Erythroblast (primary cell): ENCODE results near the gene MGAT5.

Experiments used
- DNase-seq, 2 experiments: peaks; one replicate each; lab custom pipeline; 2025; lab: John Stamatoyannopoulos, UW
- GATA1 ChIP-seq: IDR thresholded peaks from 2 replicates; pipeline ENCODE4 v1.6.1; 2011; ENCODE audit warnings: low read depth, mild to moderate bottlenecking, control low read depth, low read length, moderate library complexity
- POLR2A ChIP-seq: IDR thresholded peaks from 2 replicates; pipeline ENCODE4 v1.6.1; 2011; ENCODE audit warnings: mild to moderate bottlenecking, low read length

Gene MGAT5

DNA sequence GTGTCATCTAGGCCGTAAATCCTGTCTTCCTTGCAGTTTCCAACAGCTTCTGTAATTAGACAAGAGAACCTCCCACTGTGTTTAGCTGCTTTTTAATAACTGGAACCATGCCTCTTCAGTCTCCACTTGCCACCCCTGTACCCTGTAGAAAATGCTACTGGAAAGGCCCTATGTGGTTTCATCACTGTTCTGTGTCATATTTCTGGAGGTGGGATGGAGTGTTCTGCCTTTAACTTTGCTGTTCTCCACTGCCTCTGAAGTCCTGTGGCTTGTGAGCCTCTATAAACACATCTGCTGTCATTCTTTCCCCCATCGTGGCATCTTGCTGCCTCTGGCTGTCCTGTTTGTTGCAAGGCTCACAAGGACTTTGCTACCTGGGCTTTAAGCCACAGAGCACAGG is 17.9 kb downstream of the MGAT5 start:
- TF ChIP-seq GATA1 (no peak), POLR2A (no peak)
- DNase-seq, result no peak

DNA sequence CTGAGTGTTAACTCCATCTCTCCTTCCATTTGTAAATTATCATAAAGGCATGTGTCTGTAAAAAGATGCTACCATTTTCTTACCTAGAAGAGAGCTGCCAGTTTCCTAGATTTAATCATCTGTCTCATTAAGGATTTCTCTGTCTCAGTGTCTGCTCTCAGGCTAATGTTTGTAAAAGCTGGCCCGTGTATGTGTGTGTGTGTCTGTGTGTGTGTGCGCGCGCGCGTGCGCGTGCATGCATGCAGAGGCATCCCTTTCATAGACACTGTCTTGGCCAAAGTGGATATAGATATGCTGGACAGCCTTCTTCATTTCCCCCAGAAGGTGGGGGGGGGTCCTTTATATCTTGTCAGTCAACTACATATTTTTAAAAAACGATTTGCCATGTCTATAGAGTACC is 18.9 kb downstream of the MGAT5 start:
- DNase-seq, result no peak
- TF ChIP-seq POLR2A (no peak), GATA1 (no peak)

DNA sequence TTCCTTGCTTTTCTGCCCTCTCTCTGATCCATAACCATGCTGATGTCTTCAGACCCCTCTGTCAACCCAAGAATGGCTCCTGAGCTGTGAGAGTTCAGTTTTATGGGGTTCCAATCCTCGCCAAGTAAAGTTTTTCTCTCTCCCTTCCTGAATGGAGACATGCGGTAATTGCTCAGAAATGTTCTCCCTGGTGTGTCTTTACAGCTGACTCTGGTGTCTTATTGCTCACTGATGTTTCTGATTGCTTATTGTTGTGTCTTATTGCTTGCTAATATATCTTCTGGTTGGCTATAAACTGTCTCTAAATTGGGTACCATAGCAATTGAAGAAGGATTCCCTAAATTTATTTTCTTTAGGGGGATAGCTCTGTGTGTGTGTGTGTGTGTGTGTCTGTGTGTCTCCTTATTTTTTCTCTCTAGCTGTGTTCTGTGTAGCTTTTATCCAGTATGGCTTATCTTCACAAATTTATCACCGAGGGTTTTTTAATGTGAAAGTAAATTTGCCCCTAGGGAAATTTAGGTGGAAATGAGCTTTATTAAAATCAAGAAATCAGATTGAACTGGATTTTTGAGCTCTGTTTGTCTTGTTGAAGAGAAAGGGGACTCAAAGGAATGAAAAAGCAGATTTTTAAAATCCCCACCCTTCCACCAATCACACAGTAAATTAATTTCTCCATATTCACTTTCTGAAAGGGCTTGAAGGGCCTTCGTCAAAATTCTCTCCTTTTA is 19.5 kb downstream of the MGAT5 start:
- DNase-seq, result no peak
- TF ChIP-seq GATA1 (no peak), POLR2A (no peak)

DNA sequence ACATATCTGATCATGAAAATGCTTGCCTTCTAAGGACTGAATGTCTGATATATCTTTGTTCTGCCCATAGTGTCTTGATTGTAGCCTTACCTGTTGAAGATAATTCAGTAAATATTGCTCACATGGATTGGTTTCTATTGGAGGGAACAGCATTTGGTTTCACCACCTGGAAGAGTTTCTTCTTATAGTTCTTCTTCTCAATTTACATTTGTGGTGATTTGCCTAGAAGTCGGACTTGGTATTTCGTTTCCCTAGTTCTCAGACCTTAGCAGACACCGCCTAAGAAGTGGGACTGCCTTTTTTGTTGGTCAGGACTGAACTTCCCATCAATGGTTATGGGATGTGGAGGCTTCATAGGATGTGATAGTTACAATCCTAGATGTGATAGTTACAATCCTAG is 20.2 kb downstream of the MGAT5 start:
- DNase-seq, result no peak
- TF ChIP-seq POLR2A (no peak), GATA1 (no peak)

DNA sequence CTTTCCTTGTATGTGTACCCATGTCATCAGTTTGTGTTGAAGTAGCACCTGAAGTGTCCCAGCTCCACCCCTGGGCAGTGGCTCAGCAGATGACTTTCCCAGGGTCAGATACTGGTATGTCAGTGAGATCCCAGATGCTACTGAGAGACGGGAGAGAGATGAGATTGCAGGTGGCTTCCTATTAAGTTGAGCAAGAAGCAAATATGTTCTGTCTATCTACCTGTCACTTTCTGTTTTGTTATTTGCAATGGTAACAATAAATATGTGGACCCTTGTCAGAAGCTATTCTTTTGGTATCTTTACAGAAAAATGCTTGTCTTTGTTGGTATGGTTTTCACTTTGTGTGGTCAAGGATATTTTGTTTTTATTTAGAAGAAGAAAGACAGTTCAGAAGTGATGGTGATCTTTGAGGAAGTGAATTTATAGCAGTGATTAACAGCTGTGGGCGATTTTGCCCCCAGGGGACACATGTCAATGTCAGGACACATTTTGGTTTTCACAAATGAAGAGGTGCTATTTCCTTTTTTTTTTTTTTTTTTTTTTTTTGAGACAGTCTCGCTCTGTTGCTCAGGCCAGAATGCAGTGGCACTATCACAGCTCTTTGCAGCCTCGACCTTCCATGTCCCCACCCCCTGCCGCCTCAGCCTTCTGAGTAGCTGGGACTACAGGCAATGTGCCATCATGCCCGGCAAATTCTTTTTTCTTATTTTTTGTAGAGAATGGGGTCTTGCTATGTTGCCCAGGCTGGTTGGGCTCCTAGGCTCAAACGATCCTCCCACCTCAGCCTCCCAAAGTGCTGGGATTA is 21.4 kb downstream of the MGAT5 start:
- no peak for TF ChIP-seq POLR2A
- TF ChIP-seq GATA1, result no peak
- no peak for DNase-seq

GRCh38 chr2:134276381-134277172 is 22.7 kb downstream of the MGAT5 start:
- DNase-seq, result no peak
- TF ChIP-seq GATA1 (no peak), POLR2A (no peak)

DNA sequence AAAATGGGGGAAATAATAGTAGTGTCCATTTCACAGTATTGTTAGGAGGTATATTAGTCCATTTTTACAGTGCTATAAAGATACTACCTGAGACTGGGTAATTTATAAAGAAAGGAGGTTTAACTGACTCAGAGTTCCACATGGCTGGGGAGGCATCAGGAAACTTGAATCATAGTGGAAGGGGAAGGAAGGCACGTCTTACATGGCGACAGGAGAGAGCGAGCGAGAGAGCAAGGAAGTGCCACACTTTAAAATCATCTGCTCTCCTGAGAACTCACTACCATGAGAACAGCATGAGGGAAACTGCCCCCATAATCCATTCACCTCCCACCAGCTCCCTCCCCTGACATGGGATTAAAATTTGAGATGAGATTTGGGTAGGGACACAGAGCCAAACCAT is 23.4 kb downstream of the MGAT5 start:
- TF ChIP-seq GATA1 (no peak), POLR2A (no peak)
- no peak for DNase-seq

DNA sequence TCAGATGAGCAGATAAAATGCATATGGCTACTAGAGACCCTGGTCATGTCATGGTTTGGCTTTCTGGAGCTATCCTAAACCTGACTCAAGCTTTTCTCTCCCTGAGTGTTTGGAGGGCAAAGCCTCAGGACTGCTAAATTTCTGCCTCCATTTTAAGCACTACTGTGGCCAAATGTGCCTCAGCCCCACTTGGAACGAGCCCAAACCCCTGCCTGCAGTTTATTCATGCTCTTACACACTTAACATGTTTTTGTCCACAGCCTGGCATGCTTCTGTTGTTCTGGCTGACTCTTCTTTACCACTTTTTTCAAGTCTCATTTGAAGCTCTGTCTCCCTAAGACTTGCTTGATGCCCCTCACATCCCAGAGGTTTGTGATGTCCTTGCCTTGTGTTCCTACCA is 24.7 kb downstream of the MGAT5 start:
- TF ChIP-seq POLR2A (no peak), GATA1 (no peak)
- DNase-seq, result no peak

GRCh38 chr2:134279417-134279816 is 25.5 kb downstream of the MGAT5 start:
- TF ChIP-seq GATA1 (no peak), POLR2A (no peak)
- no peak for DNase-seq

- no peak for DNase-seq
- no peak for TF ChIP-seq POLR2A
- no peak for TF ChIP-seq GATA1
Measured at GRCh38 chr2:134280231-134280630, 26.4 kb downstream of the MGAT5 start.

GRCh38 chr2:134280726-134281125 is 26.9 kb downstream of the MGAT5 start:
- no peak for DNase-seq

GRCh38 chr2:134281815-134282419 is 28.0 kb downstream of the MGAT5 start:
- TF ChIP-seq POLR2A (no peak), GATA1 (no peak)

More at GRCh38 chr2:134280726-134281125, 26.9 kb downstream of the MGAT5 start:
- TF ChIP-seq GATA1 (no peak), POLR2A (no peak)

GRCh38 chr2:134282629-134283400 is 28.9 kb downstream of the MGAT5 start:
- no peak for DNase-seq
- TF ChIP-seq GATA1, result no peak

More at GRCh38 chr2:134281815-134282419, 28.0 kb downstream of the MGAT5 start:
- DNase-seq, result no peak
